Smooth muscle cell of the pulmonary artery (primary cell): ENCODE data around the gene RBBP8NL. TPM values are rescaled to one million over a fixed set of nuclear protein-coding genes. Genes with fewer than 3 reads are reported as not detected.

Experiments used
- total RNA-seq: library from RNA; depleted of rRNA; stranded (reverse); fragments of >200 nt; gene quantifications from 2 replicates; pipeline ENCODE4 v1.2.3, GENCODE V29; 2014

Gene RBBP8NL, protein sequence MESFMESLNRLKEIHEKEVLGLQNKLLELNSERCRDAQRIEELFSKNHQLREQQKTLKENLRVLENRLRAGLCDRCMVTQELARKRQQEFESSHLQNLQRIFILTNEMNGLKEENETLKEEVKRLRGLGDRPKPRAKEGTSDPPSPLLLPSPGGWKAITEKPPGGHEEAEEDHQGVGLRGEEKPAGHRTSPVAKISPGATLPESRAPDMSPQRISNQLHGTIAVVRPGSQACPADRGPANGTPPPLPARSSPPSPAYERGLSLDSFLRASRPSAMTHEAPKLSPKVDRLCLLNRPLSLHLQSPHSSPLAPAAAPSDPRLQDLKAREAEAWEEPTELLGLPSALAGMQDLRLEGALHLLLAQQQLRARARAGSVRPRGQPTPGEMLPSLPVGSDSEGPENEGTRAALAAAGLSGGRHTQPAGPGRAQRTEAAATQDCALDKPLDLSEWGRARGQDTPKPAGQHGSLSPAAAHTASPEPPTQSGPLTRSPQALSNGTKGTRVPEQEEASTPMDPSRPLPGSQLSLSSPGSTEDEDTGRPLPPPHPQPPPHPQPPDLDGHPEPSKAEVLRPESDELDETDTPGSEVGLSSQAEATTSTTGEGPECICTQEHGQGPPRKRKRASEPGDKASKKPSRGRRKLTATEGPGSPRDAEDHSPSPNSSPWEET
- not detected in 2 replicates for total RNA-seq

DNA sequence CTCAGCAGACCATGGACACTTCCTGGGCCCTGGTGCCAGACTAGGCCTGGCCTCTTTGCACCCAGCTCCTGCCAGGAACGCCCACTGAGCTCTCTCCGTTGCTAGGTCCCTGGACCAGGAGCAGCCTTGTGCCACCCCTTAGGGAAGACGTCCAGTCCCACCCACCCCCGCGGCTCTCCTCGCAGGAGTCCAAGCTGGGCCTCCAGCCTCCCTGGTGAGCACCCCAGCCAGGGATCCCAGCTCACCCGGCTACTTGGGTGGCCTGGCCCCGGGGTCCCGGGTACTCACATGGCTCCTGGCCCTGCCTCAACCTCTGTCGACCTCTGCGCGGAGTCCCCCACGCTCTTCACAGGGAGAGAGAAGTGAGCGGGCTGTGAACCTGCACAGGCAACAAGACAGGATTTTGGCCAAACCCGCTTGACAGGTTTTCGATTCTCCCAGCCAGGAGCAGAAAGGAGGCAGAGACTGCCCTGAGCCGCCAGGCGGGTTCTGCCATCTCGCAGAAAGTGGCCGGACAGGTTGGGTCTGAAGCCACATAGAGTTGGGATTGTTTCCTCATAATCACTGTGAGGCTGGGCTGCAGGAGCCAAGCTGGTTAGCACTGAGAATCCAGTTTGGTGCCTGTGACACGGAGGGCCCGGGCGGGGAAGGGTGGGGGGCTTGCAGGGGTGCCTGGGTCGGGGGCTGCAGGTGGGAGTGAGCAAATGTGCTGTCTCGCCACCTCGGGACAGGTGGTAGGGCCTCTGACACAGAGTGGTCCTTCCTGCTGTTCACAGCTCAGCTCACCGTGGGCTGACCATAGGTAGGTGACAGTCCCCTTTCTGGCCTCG is at the start of gene RBBP8NL:
TSS of gene RBBP8NL (minus strand) at position 368 of the 830 bp plus-strand sequence. CDS start 7,892 bp downstream, outside the sequence.

DNA sequence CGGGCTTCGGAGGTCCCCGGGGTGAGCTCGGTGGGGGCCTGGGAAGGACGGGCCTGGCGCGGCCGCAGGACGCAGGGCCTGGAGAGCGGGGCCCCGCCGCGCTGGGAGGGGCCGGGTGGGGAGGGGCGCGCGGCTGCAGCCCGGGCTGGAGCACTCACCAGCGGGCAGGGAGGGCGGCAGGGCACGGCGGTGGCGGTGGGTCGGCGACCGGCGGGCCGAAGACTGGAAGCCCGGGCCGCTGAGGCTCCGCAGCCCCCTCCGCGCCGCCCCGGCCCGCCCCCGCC is 48.4 kb upstream of the RBBP8NL start, which contains the start of gene GATA5:
TSS of gene GATA5 (minus strand) at position 224 of the 284 bp plus-strand sequence. CDS start 474 bp downstream, outside the sequence.

DNA sequence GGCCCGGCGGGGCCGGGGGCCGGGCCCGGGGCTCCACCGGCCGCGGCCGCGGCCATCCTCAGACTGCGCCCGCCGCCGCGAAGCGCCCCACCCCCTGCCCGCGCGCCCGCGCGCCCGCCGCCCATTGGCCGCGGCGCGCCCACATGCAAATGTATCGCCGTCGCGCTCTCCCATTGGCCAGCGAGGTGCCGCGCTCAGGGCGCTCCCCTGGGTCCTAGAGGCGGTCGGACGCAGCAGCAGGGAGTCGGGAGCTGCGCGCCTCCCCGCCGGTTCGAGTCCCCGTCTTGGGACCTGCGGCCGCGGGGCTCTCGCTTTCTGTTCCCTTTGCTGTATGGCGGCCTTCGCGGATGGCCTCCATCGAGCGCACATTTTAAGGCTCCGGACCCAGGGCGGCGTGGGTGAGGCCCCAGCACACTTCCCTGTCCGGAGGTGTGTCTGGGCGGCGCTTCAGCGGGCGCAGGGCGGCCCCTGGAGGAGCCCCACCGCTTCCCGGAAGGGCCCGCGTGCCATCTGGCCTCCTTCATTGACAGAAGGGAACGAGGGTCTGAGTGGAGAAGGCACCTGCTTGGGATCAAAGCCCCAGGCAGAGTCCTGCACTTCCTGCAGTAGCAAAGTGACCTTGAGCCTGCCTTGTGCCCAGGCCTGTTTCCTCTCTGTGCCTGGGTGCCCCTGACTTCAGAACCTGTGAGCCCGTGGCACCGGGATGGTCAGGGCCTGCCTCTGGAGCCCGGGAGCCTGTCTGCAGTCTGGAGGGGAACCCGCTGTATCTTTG is 19.9 kb downstream of the RBBP8NL start, which contains the start of gene CABLES2:
TSS of gene CABLES2 (minus strand) at position 65 of the 772 bp plus-strand sequence. CDS start at position 56, 9 bp downstream.

DNA sequence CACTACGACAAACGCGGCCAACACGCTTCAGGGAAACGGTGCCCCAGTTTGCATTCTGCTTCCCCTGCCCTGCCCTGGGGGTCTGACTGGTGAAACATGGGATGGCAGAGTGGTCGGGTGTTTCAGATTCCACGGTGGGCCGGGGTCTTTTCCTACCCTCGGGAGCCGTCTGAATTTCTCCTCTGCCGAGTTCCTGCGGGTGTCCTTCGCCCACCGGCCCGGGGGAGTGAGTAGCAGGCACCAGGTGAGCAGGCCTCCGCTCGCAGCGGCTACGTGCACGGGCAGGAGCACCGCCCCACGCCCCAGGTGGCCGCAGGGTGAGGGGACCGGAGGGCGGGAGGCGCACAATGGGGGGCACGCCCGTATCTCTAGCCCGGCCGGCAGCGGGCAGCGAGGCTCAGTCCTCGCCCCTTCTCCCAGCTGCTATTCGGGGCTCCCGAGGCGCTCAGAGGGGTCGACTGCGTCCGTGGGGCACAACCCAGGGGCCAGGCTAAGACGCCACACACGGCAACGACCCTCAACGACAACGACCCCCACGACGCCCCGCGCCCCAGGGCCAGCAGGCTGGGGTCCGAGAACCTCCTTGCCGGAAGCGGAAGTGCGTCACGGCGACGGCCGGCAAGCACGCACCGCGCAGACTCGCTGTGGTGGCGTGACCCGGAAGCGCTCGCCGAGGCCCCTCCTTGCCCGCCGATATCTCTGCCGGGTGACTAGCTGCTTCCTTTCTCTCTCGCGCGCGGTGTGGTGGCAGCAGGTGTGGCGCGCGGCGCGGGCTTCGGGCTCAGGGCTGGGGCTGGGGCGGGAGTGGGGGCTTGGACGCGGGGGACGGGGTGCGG is 40.7 kb downstream of the RBBP8NL start, which contains the start of gene RPS21:
TSS of gene RPS21 (plus strand) at position 721 of the 836 bp plus-strand sequence. CDS start 236 bp downstream, outside the sequence.

DNA sequence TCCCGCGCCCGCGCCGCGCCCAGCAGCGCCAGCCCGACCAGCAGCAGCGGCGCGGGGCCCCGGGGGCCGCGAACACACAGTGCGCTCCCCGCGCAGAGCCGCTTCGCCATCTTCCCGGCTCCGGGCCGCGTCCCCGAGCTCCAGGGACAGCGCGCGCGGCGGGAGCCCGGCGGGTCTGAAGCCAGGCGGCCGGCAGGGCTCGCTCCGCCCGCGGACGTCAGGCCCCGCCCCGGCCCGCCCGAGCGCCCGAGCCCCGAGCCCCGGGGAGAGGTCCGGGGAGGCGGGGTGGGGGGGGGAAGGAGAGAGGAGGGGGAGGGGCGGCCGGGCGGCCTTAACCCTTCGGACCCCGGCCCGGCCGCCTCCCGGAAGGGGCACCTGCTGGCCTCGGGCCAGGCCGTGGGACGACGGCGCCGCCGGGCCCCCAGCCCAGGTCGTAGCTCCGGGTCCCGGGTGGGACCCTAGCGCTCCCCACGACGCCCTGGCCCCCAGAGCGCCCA is 60.2 kb downstream of the RBBP8NL start, which contains the start of gene LAMA5:
TSS of gene LAMA5 (minus strand) at position 177 of the 497 bp plus-strand sequence. CDS start at position 110, 67 bp downstream.

Other genes starting within 250 kb of the RBBP8NL start
- gene MTG2, start 244.5 kb downstream of the RBBP8NL start, total RNA-seq, result 15.4 and 19.2 TPM in 2 replicates
- not detected in 2 replicates for gene HRH3, start 207.3 kb downstream of the RBBP8NL start, total RNA-seq
- gene OSBPL2, start 189.0 kb downstream of the RBBP8NL start, total RNA-seq, result 30.7 and 32.0 TPM in 2 replicates
- gene ADRM1, start 124.5 kb downstream of the RBBP8NL start, total RNA-seq, result 68.2 and 95.2 TPM in 2 replicates
- 243 and 256 TPM in 2 replicates for gene LAMA5, start 60.2 kb downstream of the RBBP8NL start, total RNA-seq
- gene RPS21, start 40.4 kb downstream of the RBBP8NL start, total RNA-seq, result 201 and 251 TPM in 2 replicates
- 1.0 and 1.7 TPM in 2 replicates for gene CABLES2, start 20.3 kb downstream of the RBBP8NL start, total RNA-seq
- gene GATA5, start 48.5 kb upstream of the RBBP8NL start, total RNA-seq, result 0.13 and 0.26 TPM in 2 replicates
- gene SLCO4A1, start 215.0 kb upstream of the RBBP8NL start, total RNA-seq, result 0.13 and 0.30 TPM in 2 replicates